Epithelial cell of proximal tubule (primary cell): ENCODE results near the gene PADI3. TPM values are rescaled to one million over a fixed set of nuclear protein-coding genes. Genes with fewer than 3 reads are reported as not detected.

ENCODE experiments used
- DNase-seq: peaks from one replicate; pipeline ENCODE4 v3.0.0-alpha.2; 2011; ENCODE audit warnings: low read depth
- H3K4me3 ChIP-seq: 2 replicates; pipeline ENCODE4 v1.5.1; 2011; ENCODE audit warnings: low read depth, mild to moderate bottlenecking, low read length
- total RNA-seq: library from RNA; depleted of rRNA; stranded (reverse); fragments of >200 nt; gene quantifications from 2 replicates; pipeline ENCODE4 v1.2.3, GENCODE V29; 2015
- TF ChIP-seq, protein P1 (sequence below): conservative IDR thresholded peaks from 2 replicates; pipeline ENCODE4 v1.5.1; 2012; ENCODE audit warnings: low read depth, mild to moderate bottlenecking, low read length

Gene PADI3
- total RNA-seq, 1 donor from 2014 or later, result not detected

DNA sequence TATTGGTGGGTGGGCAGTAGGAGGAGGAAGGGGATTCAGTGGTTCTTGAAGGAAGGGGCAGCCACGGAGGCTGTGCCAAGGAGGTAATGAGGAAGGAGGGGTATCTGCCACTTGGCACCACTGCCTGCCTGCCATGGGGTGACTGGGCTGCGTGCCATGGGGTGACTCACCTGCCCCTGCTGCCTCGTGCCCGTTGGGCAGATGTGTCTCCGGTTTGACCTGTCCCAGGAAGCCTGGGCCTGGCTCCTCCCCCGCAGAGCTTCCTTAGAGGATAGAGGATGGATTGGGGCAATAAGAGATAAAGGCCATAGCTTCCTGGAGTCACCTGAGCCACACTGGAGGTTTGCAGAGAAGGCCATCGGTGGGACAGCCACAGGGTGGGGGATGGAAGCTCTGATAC, 1.7 kb downstream of the PADI3 start:
- TF ChIP-seq, protein P1, sequence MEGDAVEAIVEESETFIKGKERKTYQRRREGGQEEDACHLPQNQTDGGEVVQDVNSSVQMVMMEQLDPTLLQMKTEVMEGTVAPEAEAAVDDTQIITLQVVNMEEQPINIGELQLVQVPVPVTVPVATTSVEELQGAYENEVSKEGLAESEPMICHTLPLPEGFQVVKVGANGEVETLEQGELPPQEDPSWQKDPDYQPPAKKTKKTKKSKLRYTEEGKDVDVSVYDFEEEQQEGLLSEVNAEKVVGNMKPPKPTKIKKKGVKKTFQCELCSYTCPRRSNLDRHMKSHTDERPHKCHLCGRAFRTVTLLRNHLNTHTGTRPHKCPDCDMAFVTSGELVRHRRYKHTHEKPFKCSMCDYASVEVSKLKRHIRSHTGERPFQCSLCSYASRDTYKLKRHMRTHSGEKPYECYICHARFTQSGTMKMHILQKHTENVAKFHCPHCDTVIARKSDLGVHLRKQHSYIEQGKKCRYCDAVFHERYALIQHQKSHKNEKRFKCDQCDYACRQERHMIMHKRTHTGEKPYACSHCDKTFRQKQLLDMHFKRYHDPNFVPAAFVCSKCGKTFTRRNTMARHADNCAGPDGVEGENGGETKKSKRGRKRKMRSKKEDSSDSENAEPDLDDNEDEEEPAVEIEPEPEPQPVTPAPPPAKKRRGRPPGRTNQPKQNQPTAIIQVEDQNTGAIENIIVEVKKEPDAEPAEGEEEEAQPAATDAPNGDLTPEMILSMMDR, result no peak

DNA sequence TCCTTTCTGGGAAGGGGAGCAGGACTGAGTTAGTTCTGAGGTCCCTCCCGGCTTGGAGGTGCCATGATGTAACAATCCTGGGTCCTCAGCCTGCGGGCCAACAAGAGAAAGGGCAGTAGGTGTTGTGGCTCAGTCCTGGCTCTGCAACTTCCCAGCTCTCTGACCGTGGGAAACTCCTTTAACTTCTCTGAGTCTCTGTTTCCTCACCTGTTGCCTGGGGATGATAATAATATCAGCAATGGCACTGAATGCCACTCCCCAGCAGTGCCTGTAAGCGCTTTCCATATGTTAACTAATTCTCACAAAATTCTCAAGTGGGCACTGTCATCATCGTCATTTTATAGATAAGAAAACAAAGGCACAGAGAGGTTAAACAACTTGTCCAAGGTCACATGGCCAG, 2.3 kb downstream of the PADI3 start:
- DNase-seq, result no peak
- no peak overlapping the region for H3K4me3 ChIP-seq
- TF ChIP-seq, protein P1, result no peak

More for the DNA sequence above, 1.7 kb downstream of the PADI3 start:
- no peak overlapping the region for H3K4me3 ChIP-seq
- DNase-seq, result peak; percentile 26

DNA sequence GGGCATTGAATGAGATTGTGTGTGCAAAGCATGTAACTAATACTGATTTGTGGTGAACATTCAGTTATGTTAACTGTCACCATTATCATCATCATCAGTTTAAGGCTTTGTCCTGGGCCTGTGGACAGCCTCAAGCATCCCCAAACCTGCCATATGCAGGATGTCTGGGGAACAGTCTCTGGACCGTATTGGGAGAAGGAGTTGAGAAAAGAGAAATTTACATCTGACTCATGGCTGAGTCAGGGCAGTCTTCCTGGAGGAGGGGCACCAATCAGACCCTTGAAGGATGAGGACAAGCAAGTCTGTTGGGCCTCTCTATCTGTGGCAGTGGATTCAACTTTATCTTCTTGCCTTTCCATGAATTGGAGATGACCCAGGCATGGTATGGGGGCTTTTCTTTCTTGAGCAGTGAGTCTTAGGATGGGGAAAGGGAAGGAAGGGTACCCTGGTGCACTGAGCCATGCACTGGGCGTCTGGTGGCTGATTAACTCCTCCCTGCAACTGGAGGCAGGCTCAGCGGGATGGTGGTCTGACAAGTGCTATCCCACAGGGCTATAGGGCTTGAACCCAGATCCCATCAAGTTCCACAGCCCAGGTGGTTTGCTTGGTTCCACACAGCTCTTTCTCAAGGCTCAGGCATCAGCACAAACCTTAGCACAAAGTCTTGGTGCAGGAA, 2.9 kb downstream of the PADI3 start:
- DNase-seq, result no peak
- TF ChIP-seq, protein P1, result no peak
- H3K4me3 ChIP-seq, result no peak overlapping the region

DNA sequence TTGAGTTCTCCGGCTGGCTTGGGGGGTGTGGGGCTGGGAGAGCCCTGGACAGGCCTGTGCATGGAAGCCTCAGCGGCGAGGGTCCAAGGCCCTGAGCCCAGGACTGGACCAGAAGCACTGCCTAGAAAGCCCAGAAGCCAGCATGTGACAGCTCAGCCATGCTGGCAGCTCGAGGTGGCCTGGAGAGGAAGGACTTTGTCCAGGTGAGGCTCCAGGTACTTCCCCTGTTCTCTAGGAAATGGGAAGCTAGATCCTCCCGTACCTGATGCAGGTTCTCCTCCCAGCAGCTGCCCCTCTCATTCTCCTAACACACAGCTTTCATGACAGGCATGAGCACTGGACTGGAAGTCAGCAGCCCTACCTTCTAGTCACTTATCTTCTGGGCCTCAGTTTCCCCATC, 6.4 kb downstream of the PADI3 start:
- DNase-seq, result no peak
- TF ChIP-seq, protein P1, result no peak
- H3K4me3 ChIP-seq, result no peak overlapping the region

DNA sequence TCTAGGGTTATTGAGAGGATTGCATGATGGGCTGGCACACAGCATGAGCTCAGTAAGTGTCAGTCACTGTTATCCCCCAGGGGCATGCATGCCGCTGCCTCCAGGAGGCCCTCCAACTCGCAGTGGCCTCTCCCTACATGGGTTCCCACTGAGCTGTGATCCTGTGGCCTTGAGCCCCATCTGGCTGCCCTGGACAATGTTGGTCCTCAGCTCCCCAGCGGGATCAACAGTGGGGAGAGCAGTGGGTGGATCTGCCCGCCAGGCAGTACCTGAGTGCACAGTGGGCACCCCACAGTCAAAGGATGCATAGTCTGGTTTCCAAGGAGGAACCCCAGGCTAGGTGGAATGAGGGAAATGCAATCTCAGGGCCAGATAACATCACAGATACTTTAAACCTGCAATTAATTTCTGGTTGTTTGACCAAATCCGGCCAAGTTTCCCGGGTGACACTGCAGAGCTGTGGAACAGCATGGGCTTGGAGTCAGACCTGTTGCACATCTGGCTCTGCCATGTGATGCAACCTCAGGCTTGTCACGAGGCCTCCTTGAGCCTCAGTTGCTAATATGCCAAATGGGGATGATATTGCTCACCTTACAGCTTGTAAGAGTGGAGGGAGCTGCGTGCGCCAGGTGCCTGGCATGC, 9.3 kb downstream of the PADI3 start:
- H3K4me3 ChIP-seq, result no peak overlapping the region
- TF ChIP-seq, protein P1, result no peak
- no peak for DNase-seq

DNA sequence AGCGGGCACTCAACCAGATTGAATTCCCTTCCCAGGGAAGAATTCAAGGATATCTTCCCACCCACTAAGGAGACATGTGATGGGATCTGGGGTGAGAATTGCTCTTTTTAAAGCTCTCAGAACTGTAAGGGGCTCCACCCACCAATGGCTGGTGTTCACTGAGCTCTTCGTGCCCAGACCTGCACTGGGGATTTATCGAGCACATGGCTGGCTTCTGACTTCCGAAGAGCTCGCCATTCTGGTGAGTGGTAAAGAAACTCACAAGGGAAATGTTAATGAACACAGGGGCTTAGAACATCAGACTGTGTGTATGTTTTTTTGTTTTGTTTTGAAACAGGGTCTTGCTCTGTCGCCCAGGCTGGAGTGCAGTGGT, 9.8 kb downstream of the PADI3 start:
- TF ChIP-seq, protein P1, result no peak
- no peak overlapping the region for H3K4me3 ChIP-seq
- DNase-seq, result no peak
